Esophagus squamous epithelium (tissue), 4 donors: ENCODE measurements around the gene CHST12.

Experiments
- POLR2A ChIP-seq, 4 donors: fragments of 450-650 bp; IDR thresholded peaks; one replicate each; pipeline ENCODE4 v1.6.1; 2017; ENCODE audit warnings: antibody characterized with exemption in 4 of 4, mild to moderate bottlenecking in 4 of 4, moderate library complexity in 3 of 4
- TF ChIP-seq, protein P1 (sequence below), 6 experiments: fragments of 450-650 bp in 4 of 6; fragments of 200-600 bp in 2 of 6; sonication (generic) in 2 of 6; IDR thresholded peaks; one replicate each; pipeline ENCODE4 v1.5.1; 2016 to 2019; ENCODE audit warnings: antibody characterized with exemption in 6 of 6, mild to moderate bottlenecking in 4 of 6, moderate library complexity in 4 of 6

DNA sequence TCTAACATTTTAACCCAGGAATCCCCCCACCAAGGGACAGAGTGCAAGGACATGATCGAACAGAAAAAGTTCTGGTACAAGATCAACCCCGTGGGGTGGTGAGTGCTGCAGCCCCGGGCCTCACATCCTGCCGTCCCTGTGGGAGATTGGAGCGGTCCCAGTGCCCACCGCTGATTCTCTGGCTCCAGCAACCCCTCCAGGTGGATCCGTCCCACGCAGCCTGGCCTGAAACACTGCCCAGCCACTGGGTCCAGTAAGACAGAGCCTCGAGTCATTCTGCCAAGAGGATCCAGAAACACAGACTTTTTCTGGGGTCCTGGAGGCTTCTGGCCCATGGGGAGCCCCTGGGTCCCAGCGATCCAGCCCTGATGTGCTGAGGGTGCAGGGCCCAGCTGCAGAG lies 43.3 kb downstream of the CHST12 start:
- no peak for TF ChIP-seq POLR2A (IDR thresholded peaks at IDR 0.05)
- TF ChIP-seq, protein P1, sequence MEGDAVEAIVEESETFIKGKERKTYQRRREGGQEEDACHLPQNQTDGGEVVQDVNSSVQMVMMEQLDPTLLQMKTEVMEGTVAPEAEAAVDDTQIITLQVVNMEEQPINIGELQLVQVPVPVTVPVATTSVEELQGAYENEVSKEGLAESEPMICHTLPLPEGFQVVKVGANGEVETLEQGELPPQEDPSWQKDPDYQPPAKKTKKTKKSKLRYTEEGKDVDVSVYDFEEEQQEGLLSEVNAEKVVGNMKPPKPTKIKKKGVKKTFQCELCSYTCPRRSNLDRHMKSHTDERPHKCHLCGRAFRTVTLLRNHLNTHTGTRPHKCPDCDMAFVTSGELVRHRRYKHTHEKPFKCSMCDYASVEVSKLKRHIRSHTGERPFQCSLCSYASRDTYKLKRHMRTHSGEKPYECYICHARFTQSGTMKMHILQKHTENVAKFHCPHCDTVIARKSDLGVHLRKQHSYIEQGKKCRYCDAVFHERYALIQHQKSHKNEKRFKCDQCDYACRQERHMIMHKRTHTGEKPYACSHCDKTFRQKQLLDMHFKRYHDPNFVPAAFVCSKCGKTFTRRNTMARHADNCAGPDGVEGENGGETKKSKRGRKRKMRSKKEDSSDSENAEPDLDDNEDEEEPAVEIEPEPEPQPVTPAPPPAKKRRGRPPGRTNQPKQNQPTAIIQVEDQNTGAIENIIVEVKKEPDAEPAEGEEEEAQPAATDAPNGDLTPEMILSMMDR (IDR thresholded peaks at IDR 0.05), result no peak
